KBM-7 (cell line): ENCODE results near the gene CCL11.

Experiments used
- DNase-seq: peaks from one replicate; pipeline ENCODE4 v3.0.0-alpha.2; 2015
- in situ Hi-C: fragments of 300-500 bp; cut with MboI; formaldehyde crosslinking; loops from 2 replicates; pipeline ENCODE4 v1.14.3; 2020; ENCODE audit warnings: low sequenced_read_pairs, low pct_unique_long_range_greater_than_20kb, mixed read lengths

Gene CCL11

DNA sequence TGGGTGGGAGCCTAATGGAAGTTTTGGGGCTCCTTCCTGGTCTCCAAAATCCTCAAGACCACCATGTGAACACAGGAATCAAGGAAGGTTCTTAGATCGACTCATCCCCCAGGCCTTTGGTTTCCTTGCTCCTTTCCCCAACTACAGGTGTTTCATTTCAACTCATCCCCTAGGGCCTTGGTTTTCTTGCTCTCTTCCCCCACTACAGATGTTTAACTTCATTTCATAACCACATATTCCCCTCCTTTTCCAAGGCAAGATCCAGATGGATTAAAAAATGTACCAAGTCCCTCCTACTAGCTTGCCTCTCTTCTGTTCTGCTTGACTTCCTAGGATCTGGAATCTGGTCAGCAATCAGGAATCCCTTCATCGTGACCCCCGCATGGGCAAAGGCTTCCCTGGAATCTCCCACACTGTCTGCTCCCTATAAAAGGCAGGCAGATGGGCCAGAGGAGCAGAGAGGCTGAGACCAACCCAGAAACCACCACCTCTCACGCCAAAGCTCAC, at the start of gene CCL11:
Gene CCL11 (plus strand): TSS at position 457 of the 507 bp plus-strand sequence. CDS start 67 bp downstream, outside the sequence.
- no peak for DNase-seq
- in situ Hi-C loops = no loop called here

DNA sequence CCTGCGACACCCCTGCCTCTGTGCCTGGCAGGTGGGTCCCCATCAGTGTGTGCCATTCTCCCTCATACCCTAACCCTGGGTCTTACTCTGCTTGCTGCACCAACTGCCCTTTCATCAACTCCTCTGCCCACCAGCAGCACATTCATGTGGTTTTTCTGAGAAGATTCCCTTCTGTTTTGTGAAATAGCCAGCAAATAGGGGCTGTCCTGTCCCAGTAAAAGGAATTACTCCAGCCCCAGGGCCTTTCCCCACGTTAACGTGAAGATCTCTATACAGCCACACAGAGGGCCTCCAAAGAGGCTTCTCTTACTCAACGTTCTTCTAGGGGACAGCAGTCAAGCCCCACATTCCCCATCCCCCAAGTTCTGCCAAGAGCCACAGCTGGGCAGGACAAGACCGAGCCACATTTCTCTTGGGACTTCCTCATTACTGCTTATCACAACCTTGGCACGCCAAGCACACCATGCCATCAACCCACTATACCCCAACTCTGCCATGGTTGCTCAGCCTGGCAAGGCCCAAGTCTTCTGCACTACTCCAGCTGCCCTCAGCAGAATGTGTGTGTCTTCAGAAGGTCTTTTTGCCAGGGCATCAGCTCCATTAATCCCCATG, 49.2 kb upstream of the CCL11 start:
- in situ Hi-C loops = no loop called here
- peak; percentile 44 for DNase-seq

DNA sequence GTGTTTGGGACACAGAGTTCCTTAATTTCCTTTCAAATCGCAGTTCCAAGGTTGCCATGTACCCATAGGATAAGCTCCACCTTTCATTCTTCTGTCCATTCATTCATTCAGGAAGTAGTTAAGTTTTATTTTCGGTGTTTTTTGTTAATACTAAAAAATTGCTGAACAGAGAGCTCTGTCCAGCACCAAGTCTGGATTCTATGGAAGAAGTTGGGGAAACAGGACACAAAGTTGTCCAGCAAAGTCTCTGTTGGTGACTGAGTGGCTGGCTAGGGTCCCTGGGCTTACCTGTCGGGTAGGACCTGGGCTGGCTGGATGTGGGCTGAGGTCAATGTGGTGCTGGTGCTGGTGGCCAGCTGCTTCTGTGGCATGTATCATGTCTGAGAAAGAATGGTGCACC, 48.1 kb upstream of the CCL11 start:
- in situ Hi-C loops = no loop called here
- no peak for DNase-seq

DNA sequence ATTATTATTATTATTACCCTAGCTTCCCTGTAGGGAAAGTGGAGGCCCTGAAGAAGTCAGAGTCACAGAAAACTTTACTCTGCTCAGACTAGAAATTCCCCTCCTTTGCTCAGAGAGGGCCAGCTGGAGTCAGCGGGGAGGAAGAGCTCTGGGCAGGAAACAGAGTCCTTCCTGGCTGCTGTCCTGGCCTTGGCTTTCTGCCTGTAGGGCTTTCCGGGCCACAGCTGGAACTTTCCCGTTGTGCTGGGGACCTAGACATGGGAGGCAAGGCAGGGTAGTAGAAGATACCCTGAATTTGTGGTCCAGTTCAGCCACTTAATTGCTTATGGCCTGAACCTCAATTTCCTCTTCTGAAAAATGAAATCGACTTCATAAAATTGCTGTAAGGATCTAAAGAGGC, 44.5 kb upstream of the CCL11 start:
- DNase-seq = peak; percentile 41
- in situ Hi-C loops = no loop called here

DNA sequence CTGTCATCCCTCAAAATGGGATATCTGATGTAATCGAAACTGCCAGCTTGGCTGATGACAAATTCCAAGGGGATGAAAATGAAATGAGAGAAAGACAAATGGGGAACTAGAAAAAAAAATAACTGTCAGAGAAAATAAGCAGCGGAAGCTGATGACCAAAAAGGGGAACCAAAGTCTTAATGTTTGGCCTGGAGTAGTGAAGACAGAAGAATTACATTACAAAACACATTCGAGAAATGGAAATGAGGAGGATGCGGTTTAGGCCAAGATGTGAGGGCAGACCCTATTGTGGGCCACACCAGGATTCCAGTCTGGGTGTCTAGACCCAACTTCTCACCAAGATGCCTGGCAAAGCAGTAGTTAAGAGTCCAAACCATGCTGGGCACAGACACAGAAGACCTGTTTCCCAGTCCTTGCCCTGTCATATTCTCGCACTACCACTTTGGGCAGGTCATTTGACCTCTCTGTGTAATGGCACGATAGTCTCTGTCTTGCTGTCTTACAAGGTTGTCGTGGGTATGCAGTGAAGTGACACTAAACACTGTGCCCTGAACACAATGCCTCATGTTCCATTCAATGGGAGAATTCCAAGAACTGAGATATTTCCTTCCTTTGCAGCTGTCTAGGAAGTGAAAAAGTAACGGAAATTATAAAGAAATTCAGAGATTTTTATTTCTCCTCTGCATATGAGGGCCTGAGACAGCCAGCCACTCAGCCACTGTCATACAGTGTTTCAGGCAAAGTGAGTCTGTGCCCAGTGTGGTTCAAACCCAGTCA, 42.8 kb upstream of the CCL11 start:
- in situ Hi-C loops = no loop called here
- DNase-seq = peak; percentile 95

DNA sequence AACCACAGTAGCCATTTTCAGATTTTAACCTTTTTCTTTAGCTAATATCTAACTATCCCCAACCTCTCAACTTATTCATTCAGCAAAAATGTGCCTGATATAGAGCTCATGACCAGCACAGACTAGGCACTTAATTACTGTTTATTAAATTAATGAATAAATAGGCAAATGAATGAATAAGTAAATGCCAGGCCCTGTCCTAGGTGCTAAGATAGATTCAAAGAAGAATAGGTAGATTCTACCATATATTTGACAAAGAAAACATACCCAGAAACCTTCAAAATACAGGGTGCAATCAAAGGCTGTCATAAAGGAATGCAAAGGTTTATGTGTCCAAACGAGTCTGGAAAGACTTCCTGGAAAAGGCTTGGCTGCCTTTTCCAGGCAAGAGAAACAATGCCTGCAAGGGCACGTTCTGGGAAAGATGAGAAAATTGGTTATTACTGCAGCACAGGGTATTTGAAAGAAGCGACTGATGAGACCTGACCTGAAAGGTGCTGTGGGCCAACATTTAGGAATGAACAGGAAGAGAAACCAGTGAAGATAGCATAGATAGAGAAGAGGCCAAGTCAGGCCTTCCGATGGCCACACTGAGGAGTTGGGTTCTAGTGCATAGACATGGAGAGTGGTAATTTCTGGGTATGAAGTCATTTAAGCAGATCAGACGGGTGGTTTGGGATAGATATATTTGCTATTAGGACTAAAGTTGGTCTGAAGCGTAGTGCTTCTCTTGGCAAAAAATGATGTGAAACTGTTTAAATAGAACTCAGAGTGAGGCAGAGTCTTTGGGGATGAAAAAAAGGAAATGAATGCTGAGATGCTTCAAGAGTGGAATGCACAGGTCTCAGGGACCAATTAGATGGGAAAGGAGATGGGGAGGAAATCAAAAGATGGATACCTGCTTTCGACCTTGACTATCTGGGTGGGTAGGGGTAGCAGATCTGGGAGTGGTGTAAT, 41.9 kb upstream of the CCL11 start:
- in situ Hi-C loops = no loop called here
- no peak for DNase-seq

DNA sequence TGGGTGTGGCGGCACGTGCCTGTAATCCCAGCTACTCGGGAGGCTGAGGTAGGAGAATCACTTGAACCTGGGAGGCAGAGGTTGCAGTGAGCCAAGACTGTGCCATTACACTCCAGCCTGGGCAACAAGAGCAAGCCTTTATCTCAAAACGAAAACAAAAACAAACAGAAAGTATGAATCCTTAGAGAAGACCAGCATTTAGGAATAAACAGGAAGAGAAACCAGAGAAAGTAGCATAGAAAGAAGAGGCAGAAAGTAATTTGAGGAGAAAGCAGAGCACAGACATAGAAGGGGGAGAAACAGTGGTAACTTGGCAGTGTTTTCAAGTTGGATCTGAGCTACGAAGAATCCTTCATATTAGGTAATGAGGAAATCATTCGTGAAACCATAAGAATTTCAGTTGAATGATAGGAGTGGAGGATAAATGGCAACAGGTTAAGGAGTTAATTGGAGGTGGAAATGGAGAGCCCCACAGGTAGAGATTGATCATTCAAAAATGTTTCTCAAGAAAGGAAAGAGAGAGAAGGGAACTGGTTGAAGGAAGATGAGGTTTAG, 40.1 kb upstream of the CCL11 start:
- in situ Hi-C loops = no loop called here

DNA sequence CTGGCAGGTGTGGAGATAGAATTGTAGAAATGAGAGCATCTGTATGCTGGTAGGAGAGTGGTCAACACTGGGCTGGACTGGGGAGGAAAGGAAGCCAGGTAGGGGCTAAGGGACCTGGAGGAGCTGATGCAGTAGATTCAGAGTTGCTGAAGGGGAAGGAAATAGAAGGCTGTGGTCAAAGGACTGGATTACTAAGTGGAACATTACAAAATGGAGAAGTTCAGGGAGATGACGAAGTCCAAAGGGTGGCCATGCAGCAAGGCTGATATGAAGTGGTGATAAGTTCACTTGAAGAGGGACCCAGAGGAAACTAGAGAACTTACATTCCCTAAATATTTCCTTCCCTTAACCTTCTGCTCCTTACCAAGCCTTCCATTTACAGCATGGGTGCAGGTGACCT, 39.1 kb upstream of the CCL11 start:
- peak; percentile 84 for DNase-seq
- in situ Hi-C loops = no loop called here

More for the DNA sequence above, 40.1 kb upstream of the CCL11 start:
- DNase-seq = no peak

DNA sequence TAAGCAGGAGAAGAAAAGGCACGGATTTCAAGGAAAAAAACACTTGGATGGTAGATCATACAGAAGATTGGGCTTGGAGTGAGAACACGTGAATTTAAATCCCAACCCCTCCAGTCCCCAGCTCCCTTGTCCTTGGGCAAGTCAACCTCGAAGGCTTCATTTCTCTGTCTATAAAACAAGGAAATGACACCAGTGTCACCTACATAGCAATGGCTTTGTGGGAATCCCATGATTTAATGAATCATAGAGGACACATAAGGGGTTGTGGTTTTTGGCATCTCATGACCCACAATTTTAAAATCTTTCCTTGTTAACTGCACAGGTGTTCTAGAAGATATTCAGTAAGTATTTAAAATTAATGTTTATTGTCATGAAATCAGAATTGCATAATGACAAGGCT, 38.7 kb upstream of the CCL11 start:
- in situ Hi-C loops = no loop called here
- DNase-seq = no peak

DNA sequence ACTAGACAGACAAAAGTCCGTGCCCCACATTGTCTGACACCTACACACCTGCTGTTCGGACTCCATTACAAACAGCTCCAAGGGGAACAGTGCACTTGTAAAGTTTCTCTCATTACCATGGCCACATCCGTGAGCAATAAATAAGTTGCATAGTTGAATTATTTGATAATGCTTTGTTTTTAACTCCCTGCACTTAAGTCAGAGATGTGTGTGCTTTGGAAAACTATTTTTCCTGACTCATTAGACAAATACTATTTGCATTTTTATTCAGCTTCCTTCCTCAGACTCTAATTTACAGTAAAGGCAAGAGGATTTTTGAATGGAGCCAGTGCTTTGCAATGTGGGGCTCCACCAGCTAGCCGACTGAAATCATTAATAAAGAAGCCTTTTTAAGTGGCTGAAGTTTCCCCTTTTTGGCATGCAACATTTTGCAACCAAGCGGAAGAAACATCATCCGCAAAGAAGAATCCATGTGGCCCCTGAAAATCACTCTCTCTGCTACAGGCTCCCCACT, 37.0 kb upstream of the CCL11 start:
- no peak for DNase-seq
- in situ Hi-C loops = no loop called here

DNA sequence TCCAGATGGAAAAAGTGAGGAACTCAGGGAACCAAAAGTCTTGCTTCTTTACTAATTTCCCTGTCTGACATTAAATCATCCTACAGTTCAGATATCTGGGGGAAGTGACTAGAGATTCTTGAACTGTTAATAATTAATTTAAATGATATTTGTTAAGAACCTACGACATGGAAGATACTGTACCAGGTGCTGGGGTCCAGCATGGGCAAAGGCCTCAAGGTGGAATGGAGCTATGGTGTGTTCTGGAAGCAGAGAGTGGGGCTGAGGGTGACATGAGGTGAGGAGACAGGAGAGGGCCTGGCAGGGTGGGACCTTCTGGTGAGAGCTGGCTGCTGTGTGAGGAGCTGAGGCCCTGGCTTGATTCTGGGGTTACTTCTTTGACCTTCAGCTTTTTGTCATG, 36.5 kb upstream of the CCL11 start:
- in situ Hi-C loops = no loop called here
- no peak for DNase-seq

DNA sequence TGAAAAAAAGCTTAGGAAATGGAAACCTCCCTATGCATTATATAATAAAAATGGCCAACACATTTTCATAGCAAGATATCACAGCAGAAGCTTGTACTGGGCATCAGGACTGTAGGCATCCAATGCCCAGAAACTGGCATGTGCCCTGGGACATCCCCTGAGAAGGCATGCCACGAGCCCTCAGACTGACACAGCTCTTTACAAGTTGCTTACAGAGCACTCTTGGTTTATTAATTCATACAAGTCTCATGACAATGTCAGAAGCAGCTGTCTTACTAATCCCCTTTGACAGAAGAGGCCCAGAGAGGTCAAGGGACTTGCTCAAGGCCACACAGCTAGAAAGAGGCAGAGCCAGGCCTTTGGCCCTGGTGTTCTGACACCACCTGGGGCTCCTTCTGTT, 36.1 kb upstream of the CCL11 start:
- in situ Hi-C loops = no loop called here
- no peak for DNase-seq

DNA sequence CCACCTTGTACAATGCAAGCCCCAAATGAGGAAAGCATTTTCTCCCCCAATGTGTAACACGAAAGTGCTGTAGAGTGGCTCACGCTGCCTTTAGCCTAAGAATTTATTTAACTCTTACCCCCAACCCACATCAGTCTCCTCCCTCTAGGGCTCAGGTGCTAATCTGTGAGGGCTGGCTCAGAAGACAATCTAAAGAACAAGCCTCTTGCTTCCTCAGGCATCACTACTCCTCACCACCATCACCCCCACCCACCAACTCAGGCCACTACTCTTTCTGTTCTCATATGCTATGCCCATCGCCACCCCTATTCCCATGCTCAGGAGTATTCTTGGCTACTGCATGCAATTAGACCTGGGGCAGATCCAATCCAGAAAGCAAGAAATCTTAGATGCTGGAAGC, 34.4 kb upstream of the CCL11 start:
- DNase-seq = no peak
- in situ Hi-C loops = no loop called here

DNA sequence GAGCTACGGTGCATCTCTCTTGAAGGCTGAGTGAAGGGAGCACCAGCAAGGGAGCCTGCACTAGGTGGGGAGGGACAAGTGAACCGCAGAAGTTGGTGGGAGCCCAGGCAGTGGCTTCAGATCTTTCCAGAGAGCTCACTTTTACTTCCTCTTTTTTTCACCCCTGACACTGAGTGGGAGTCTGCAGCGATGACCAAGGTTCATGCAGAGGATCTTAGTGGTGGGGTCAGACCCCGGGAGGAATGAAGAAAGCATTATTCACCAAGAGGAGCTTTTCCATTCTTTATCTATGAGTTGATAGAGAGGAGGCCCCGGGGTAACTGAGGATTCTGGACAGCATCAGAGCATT, 33.5 kb upstream of the CCL11 start:
- in situ Hi-C loops = no loop called here
- DNase-seq = peak; percentile 82

DNA sequence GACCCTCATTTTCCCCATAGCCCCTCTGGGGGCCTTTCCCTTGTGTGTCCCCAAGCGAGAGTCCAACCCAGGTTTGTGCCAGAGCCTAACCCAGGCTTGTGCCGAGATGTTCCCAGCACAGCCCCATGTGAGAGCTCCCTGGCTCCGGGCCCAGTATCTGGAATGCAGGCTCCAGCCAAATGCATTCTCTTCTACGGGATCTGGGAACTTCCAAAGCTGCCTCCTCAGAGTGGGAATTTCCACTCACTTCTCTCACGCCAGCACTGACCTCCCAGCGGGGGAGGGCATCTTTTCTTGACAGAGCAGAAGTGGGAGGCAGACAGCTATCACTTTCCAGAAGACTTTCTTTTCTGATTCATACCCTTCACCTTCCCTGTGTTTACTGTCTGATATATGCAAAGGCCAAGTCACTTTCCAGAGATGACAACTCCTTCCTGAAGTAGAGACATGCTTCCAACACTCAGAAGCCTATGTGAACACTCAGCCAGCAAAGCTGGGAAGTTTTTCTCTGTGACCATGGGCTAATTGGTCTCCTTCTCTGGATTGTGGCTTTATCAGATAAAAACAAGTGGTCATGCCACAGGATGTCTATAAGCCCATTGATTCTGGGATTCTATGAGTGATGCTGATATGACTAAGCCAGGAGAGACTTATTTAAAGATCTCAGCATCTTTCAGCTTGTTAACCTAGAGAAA, 33.0 kb upstream of the CCL11 start:
- DNase-seq = no peak
- in situ Hi-C loops = no loop called here

DNA sequence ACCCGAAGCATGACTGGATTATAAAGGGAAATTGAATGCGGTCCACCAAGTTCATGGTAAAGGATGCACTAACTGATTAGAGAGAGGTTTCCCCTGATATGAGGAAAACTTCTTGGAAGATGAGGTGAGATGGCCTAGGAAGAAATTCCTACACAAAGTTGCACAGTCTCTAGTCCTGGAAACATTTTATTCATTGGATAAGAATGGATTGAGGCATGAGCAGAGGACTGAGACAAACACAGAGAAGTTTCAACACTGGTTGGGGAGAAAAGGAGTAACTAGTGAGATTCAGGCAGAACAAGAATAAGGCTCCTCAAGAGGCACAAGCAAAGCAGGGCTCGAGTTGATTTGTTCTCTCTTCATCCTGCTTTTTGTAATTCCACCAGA, 32.4 kb upstream of the CCL11 start:
- in situ Hi-C loops = no loop called here
- DNase-seq = no peak

DNA sequence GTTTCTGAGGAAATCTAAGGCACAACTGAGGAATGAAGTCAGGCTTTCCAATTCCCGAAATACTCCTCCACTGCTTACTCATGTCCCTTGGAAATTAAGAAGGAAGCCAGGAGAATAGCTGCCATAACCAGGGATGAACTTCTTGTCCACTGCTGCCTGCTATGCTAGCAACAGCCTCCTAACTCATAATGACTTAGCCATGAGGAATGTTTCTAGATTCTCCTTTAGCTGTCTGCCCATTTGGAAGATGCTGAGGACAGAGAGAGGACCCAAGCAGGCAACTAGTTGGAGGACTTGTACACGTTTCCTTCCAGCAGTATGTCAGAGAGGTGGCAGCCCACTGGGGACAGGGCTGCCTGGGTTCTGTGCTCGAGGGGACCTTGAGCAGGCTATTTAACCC, 31.4 kb upstream of the CCL11 start:
- in situ Hi-C loops = no loop called here
- DNase-seq = no peak

DNA sequence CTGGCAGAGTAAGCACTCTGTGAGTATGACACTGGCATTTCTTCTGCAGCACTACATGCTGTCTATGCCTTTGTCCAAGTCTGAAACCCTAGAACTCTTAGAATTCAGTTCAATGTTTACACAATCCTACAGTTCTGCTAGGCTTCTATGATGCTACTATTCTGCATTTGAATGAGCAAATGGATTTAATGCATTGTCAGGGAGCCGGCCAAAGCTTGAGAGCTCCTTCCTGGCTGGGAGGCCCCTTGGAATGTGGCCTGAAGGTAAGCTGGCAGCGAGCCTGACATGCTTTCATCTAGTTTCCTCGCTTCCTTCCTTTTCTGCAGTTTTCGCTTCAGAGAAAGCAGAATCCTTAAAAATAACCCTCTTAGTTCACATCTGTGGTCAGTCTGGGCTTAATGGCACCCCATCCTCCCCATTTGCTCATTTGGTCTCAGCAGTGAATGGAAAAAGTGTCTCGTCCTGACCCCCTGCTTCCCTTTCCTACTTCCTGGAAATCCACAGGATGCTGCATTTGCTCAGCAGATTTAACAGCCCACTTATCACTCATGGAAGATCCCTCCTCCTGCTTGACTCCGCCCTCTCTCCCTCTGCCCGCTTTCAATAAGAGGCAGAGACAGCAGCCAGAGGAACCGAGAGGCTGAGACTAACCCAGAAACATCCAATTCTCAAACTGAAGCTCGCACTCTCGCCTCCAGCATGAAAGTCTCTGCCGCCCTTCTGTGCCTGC, 30.7 kb upstream of the CCL11 start, which contains the start of gene CCL2:
Gene CCL2 (plus strand): TSS at position 635 of the 730 bp plus-strand sequence. CDS start 65 bp downstream, at position 700.
- in situ Hi-C loops = no loop called here
- DNase-seq = peak; percentile 45
